Neural cell (in vitro differentiated cells): ENCODE results near the gene NINL. TPM values are rescaled to one million over a fixed set of nuclear protein-coding genes. Genes with fewer than 3 reads are reported as not detected.
"Not testable (repeated sequence)": the region's sequence is repeated elsewhere in the genome, so short reads cannot be mapped to it uniquely, and the experiment has no call there.

ENCODE experiments used
- H2AFZ ChIP-seq: fragments of 200-600, 300-800 bp; sonication (generic), shearing (Covaris generic); 2 replicates; pipeline ENCODE4 v1.6.0; 2014; ENCODE audit warnings: low read depth, mild to moderate bottlenecking, antibody characterized with exemption, low read length, moderate library complexity
- H3F3A ChIP-seq: fragments of 200-600 bp; shearing (Covaris generic); 2 replicates; pipeline ENCODE4 v1.6.1; 2016; ENCODE audit warnings: mild to moderate bottlenecking, moderate library complexity, mixed read lengths, antibody characterized with exemption, low read length; ENCODE audit not compliant: insufficient read depth, poor library complexity, severe bottlenecking
- H3K27ac ChIP-seq: fragments of 200-600, 300-800 bp; sonication (generic), shearing (Covaris generic); 2 replicates; pipeline ENCODE4 v1.5.1; 2014; ENCODE audit warnings: mild to moderate bottlenecking, low read length, moderate library complexity
- H3K27me3 ChIP-seq: fragments of 300-800, 200-600 bp; sonication (generic), shearing (Covaris generic); 2 replicates; pipeline ENCODE4 v1.6.0; 2014; ENCODE audit warnings: mild to moderate bottlenecking, low read depth, low read length, moderate library complexity; ENCODE audit not compliant: insufficient read depth
- H3K36me3 ChIP-seq: fragments of 300-800, 200-600 bp; sonication (generic), shearing (Covaris generic); 2 replicates; pipeline ENCODE4 v1.5.1; 2014; ENCODE audit warnings: mild to moderate bottlenecking, antibody characterized with exemption, low read length, moderate library complexity; ENCODE audit not compliant: insufficient read depth
- H3K4me2 ChIP-seq: fragments of 300-800, 200-600 bp; sonication (generic), shearing (Covaris generic); 2 replicates; pipeline ENCODE4 v1.6.0; 2014; ENCODE audit warnings: mild to moderate bottlenecking, low read length
- H3K4me3 ChIP-seq: fragments of 300-800, 200-600 bp; sonication (generic), shearing (Covaris generic); 2 replicates; pipeline ENCODE4 v1.5.1; 2014; ENCODE audit warnings: mild to moderate bottlenecking, low read length, moderate library complexity
- H3K79me2 ChIP-seq: fragments of 200-600 bp; shearing (Covaris generic); replicated peaks from 2 replicates; pipeline ENCODE4 v1.6.0; 2014; ENCODE audit warnings: mild to moderate bottlenecking, low read length, moderate library complexity; ENCODE audit not compliant: insufficient read depth
- H3K9ac ChIP-seq: fragments of 300-800, 200-600 bp; sonication (generic), shearing (Covaris generic); 2 replicates; pipeline ENCODE4 v1.6.1; 2016; ENCODE audit warnings: mild to moderate bottlenecking, low read length, mixed read lengths
- H3K9me2 ChIP-seq: fragments of 200-600 bp; shearing (Covaris generic); 2 replicates; pipeline ENCODE4 v1.6.1; 2016; ENCODE audit warnings: mild to moderate bottlenecking, low read length, mixed read lengths; ENCODE audit not compliant: insufficient read depth
- H3K9me3 ChIP-seq: fragments of 200-600, 300-800 bp; sonication (generic), shearing (Covaris generic); 2 replicates; pipeline ENCODE4 v1.6.1; 2016; ENCODE audit warnings: mild to moderate bottlenecking, mixed run types, low read length, moderate library complexity, mixed read lengths
- H4K20me1 ChIP-seq: fragments of 200-600 bp; shearing (Covaris generic); 2 replicates; pipeline ENCODE4 v1.6.1; 2016; ENCODE audit warnings: mild to moderate bottlenecking, mixed run types; ENCODE audit not compliant: insufficient read depth
- CTCF ChIP-seq: fragments of 450-650 bp; IDR thresholded peaks from 2 replicates; pipeline ENCODE4 v1.5.1; 2014; ENCODE audit warnings: antibody characterized with exemption, mild to moderate bottlenecking, moderate library complexity; ENCODE audit not compliant: poor library complexity, severe bottlenecking
- EP300 ChIP-seq: fragments of 450-650 bp; conservative IDR thresholded peaks from 2 replicates; pipeline ENCODE4 v1.6.1; 2014; ENCODE audit warnings: antibody characterized with exemption, mild to moderate bottlenecking, moderate library complexity; ENCODE audit not compliant: poor library complexity, severe bottlenecking
- EZH2 ChIP-seq: fragments of 200-600, 300-800 bp; shearing (Covaris generic), sonication (generic); IDR thresholded peaks from 2 replicates; pipeline ENCODE4 v1.6.1; 2014; ENCODE audit warnings: antibody characterized with exemption, low read length, borderline replicate concordance, mild to moderate bottlenecking; ENCODE audit not compliant: insufficient read depth, poor library complexity, severe bottlenecking
- MXI1 ChIP-seq: fragments of 450-650 bp; conservative IDR thresholded peaks from 2 replicates; pipeline ENCODE4 v1.6.1; 2014; ENCODE audit warnings: antibody characterized with exemption, mild to moderate bottlenecking; ENCODE audit not compliant: poor library complexity, severe bottlenecking
- POLR2AphosphoS5 ChIP-seq: IDR thresholded peaks from 2 replicates; pipeline ENCODE4 v1.6.1; 2012
- RAD21 ChIP-seq: fragments of 450-650 bp; conservative IDR thresholded peaks from 2 replicates; pipeline ENCODE4 v1.6.1; 2014; ENCODE audit warnings: antibody characterized with exemption, mild to moderate bottlenecking, moderate library complexity
- SMC3 ChIP-seq: fragments of 450-650 bp; conservative IDR thresholded peaks from 2 replicates; pipeline ENCODE4 v1.6.1; 2014; ENCODE audit warnings: antibody characterized with exemption, mild to moderate bottlenecking, moderate library complexity; ENCODE audit not compliant: poor library complexity
- TAF1 ChIP-seq: IDR thresholded peaks from 2 replicates; pipeline ENCODE4 v1.6.1; 2012; ENCODE audit warnings: low read depth
- polyA minus RNA-seq: library from RNA; depleted of rRNA, polyadenylated mRNA; stranded (reverse); fragments of >200 nt; gene quantifications from 2 replicates; pipeline ENCODE4 v1.2.3, GENCODE V29; 2014
- polyA plus RNA-seq: library from polyadenylated mRNA; depleted of rRNA; stranded (reverse); fragments of >200 nt; gene quantifications from 2 replicates; pipeline ENCODE4 v1.2.3, GENCODE V29; 2014
- TF ChIP-seq, protein P1 (sequence below): IDR thresholded peaks from 2 replicates; pipeline ENCODE4 v1.6.1; 2012; ENCODE audit warnings: borderline replicate concordance

The NINL gene
- polyA plus RNA-seq, result 49.6 and 56.2 TPM in 2 replicates
- 41.8 and 43.3 TPM in 2 replicates for polyA minus RNA-seq

DNA sequence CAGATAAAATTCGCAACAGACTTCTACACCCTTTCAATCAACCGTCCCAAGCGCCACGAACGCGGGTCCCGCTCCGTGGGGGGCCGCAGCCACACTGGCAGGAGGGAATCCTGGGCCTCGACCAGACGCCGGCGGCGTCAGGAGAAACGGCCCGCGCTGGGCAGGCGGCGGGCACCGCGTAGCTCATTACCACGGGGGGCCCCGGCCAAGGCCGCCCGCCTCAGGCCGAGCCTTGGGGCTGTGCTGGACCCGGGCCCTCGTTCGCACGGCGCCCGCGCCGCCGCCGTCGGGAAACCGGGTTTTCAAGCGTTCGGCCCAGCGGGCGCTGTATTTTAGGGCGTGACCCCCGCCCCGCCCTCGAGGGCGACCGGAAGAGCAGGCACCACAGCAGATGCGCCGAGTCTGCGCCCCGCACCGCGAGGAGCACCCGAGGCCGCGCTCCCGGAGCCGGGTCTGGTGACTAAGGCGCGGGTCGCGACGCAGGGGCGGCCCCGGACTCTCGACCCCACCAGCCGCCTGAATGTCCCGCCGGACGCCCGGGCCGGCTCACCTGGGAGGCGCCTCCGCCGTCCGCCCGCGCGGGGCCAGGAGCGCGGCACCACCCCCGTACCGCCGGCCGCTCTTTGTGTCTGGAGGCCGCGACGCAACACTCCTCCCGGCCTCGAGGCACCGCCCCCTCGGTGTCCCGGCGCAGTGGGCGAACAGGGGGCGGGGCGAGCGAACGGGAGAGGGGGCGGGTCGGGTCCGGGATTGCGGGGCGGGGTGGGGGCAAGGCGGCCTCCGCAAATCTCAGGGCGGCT is at the start of gene NINL:
TSS of gene NINL (minus strand) at position 627 of the 800 bp plus-strand sequence. CDS start 58,944 bp downstream, outside the sequence.
- TF ChIP-seq MXI1 (no peak), EZH2 (no peak), TAF1 (no peak), POLR2AphosphoS5 (peak; percentile 79), SMC3 (no peak), CTCF (no peak), EP300 (peak; percentile 29), RAD21 (no peak)
- TF ChIP-seq, protein P1, sequence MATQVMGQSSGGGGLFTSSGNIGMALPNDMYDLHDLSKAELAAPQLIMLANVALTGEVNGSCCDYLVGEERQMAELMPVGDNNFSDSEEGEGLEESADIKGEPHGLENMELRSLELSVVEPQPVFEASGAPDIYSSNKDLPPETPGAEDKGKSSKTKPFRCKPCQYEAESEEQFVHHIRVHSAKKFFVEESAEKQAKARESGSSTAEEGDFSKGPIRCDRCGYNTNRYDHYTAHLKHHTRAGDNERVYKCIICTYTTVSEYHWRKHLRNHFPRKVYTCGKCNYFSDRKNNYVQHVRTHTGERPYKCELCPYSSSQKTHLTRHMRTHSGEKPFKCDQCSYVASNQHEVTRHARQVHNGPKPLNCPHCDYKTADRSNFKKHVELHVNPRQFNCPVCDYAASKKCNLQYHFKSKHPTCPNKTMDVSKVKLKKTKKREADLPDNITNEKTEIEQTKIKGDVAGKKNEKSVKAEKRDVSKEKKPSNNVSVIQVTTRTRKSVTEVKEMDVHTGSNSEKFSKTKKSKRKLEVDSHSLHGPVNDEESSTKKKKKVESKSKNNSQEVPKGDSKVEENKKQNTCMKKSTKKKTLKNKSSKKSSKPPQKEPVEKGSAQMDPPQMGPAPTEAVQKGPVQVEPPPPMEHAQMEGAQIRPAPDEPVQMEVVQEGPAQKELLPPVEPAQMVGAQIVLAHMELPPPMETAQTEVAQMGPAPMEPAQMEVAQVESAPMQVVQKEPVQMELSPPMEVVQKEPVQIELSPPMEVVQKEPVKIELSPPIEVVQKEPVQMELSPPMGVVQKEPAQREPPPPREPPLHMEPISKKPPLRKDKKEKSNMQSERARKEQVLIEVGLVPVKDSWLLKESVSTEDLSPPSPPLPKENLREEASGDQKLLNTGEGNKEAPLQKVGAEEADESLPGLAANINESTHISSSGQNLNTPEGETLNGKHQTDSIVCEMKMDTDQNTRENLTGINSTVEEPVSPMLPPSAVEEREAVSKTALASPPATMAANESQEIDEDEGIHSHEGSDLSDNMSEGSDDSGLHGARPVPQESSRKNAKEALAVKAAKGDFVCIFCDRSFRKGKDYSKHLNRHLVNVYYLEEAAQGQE, result peak; percentile 19

GRCh38 chr20:25632940-25633790 is 47.8 kb upstream of the NINL start:
- Histone ChIP-seq H3K9me2 (no peaks in the 10 kb centered on the region), H3K4me3 (no peak overlapping the region), H3K79me2 (no peaks in the 10 kb centered on the region), H3K4me2 (no peak overlapping the region), H4K20me1 (no peaks in the 10 kb centered on the region), H3K36me3 (no peaks in the 10 kb centered on the region), H2AFZ (no peak overlapping the region), H3K27me3 (no peaks in the 10 kb centered on the region), H3K9ac (no peak overlapping the region), H3K9me3 (peaks cover 5% of the 10 kb centered on the region), H3F3A (no peaks in the 10 kb centered on the region), H3K27ac (no peak overlapping the region)
- no peak for TF ChIP-seq CTCF
- no peak for TF ChIP-seq EZH2
- no peak for TF ChIP-seq POLR2AphosphoS5

More for the DNA sequence above, at the start of gene NINL:
- Histone ChIP-seq H3K27ac (peak within 1 kb of the TSS; percentile 51), H3K79me2 (peaks cover 38% of the 10 kb centered on the region), H3F3A (no peaks in the 10 kb centered on the region), H3K9me3 (no peaks in the 10 kb centered on the region), H3K36me3 (no peaks in the 10 kb centered on the region), H4K20me1 (no peaks in the 10 kb centered on the region), H3K9me2 (no peaks in the 10 kb centered on the region), H3K4me2 (peak within 1 kb of the TSS; percentile 86), H3K4me3 (peak within 1 kb of the TSS; percentile 85), H3K27me3 (no peaks in the 10 kb centered on the region), H3K9ac (peak within 1 kb of the TSS; percentile 83), H2AFZ (peak within 1 kb of the TSS; percentile 91)

DNA sequence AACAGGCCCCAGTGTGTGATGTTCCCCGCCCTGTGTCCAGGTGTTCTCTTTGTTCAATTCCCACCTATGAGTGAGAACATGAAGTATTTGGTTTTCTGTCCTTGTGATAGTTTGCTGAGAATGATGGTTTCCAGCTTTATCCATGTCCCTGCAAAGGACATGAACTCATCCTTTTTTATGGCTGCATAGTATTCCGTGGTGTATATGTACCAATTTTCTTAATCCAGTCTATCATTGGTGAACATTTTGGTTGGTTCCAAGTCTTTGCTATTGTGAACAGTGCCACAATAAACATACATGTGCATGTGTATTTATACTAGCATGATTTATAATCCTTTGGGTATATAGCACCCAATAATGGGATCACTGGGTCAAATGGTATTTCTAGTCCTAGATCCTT is 45.3 kb upstream of the NINL start:
- not testable (repeated sequence) for H3K79me2 ChIP-seq, H4K20me1 ChIP-seq, H3K9me3 ChIP-seq, H3K9me2 ChIP-seq, H3K4me3 ChIP-seq, H3K36me3 ChIP-seq, H3K4me2 ChIP-seq, H2AFZ ChIP-seq, H3F3A ChIP-seq, H3K9ac ChIP-seq, H3K27me3 ChIP-seq, H3K27ac ChIP-seq
